K562 (cell line): ENCODE results near the gene FGF10. TPM values are rescaled to one million over a fixed set of nuclear protein-coding genes. Genes with fewer than 3 reads are reported as not detected.

ENCODE experiments used
- ATAC-seq: fragments of 200-7000 bp; cut with Tn5 transposase; 3 replicates; pipeline ENCODE4 v1.9.1; 2020; ENCODE audit warnings: moderate library complexity
- BruUV-seq: library from RNA; stranded (reverse); fragments of 400-500 nt; replicated peaks from 2 replicates; lab custom pipeline; 2021; lab: Mats Ljungman, UMichigan
- CTCF ChIA-PET: fragments of 300-600 bp; formaldehyde crosslinking; extraction: SDS; loops from one replicate; lab custom pipeline; 2021; ENCODE audit warnings: low intra/inter-chr PET ratio; lab: Yijun Ruan, JAX
- POLR2A ChIA-PET: fragments of 300-600, 350-650 bp; sonication (Branson Sonifier 250); formaldehyde crosslinking; extraction: SDS; loops from one replicate; lab custom pipeline; 2021; ENCODE audit warnings: antibody characterized with exemption, inconsistent platforms; lab: Yijun Ruan, JAX
- DNase-seq, 4 experiments: peaks; one replicate each; pipeline versions ENCODE4 v3.0.0 to v3.0.0-alpha.2; 2011 to 2018; ENCODE audit warnings: low spot score in 3 of 4, mixed read lengths in 3 of 4; ENCODE audit errors: extremely low read depth in 1 of 4
- FAIRE-seq: peaks from 2 replicates; lab custom pipeline; 2011; peaks lifted over from hg19 to GRCh38; lab: Jason Lieb, UNC
- H2AFZ ChIP-seq: 2 replicates; pipeline ENCODE4 v1.6.0; 2011; ENCODE audit warnings: low read depth, low read length, control low read depth, inconsistent platforms
- H3K27ac ChIP-seq: fragments of 200-600 bp; 3 replicates; pipeline ENCODE4 v1.8.0; 2011; ENCODE audit warnings: low read depth, mild to moderate bottlenecking, control low read depth, inconsistent platforms, low read length, moderate library complexity, mixed read lengths; ENCODE audit errors: extremely low read depth
- H3K27me3 ChIP-seq, 2 experiments: fragments of 300-600 bp in 1 of 2; 2 replicates in 1 of 2; 3 replicates in 1 of 2; pipeline versions ENCODE4 v1.6.0 to v1.8.0; 2011; ENCODE audit warnings: inconsistent platforms in 2 of 2, low read length in 2 of 2, mild to moderate bottlenecking in 1 of 2, mixed read lengths in 1 of 2, moderate library complexity in 1 of 2; ENCODE audit not compliant: control insufficient read depth in 2 of 2, insufficient read depth in 2 of 2
- H3K36me3 ChIP-seq: fragments of 300-600 bp; 3 replicates; pipeline ENCODE4 v1.8.0; 2011; ENCODE audit warnings: mild to moderate bottlenecking, low read length, inconsistent platforms; ENCODE audit not compliant: control insufficient read depth, insufficient read depth
- H3K4me1 ChIP-seq, 2 experiments: fragments of 200-600 bp in 1 of 2; replicated peaks in 1 of 2; 2 replicates in 1 of 2; 3 replicates in 1 of 2; pipeline versions ENCODE4 v1.5.1 to v1.8.0; 2011; ENCODE audit warnings: inconsistent platforms in 2 of 2, low read length in 2 of 2, mild to moderate bottlenecking in 1 of 2, mixed read lengths in 1 of 2, moderate library complexity in 1 of 2; ENCODE audit not compliant: control insufficient read depth in 2 of 2, insufficient read depth in 2 of 2
- H3K4me2 ChIP-seq: 2 replicates; pipeline ENCODE4 v1.6.1; 2011; ENCODE audit warnings: low read length, control low read depth, inconsistent platforms, mixed read lengths; ENCODE audit not compliant: insufficient read depth
- H3K4me3 ChIP-seq: fragments of 200-600 bp; sonication (generic), shearing (Covaris generic); 2 replicates; pipeline ENCODE4 v1.5.1; 2016; ENCODE audit warnings: control low read depth, inconsistent platforms
- H3K79me2 ChIP-seq: fragments of 200-600 bp; 3 replicates; pipeline ENCODE4 v1.8.0; 2011; ENCODE audit warnings: low read length, inconsistent platforms; ENCODE audit not compliant: control insufficient read depth, insufficient read depth
- H3K9ac ChIP-seq, 2 experiments: 2 replicates each; pipeline versions ENCODE4 v1.6.0 to v1.6.1; 2011; ENCODE audit warnings: low read depth in 2 of 2, low read length in 2 of 2, control low read depth in 1 of 2, inconsistent platforms in 1 of 2, mild to moderate bottlenecking in 1 of 2, mixed read lengths in 1 of 2; ENCODE audit not compliant: insufficient read depth in 1 of 2
- H3K9me1 ChIP-seq: one replicate; pipeline ENCODE4 v1.6.0; 2011; ENCODE audit warnings: inconsistent platforms, mild to moderate bottlenecking, low read length, moderate library complexity; ENCODE audit not compliant: control insufficient read depth, insufficient read depth
- H3K9me3 ChIP-seq: replicated peaks from 2 replicates; pipeline ENCODE4 v1.5.1; 2011; ENCODE audit warnings: low read depth, low read length, inconsistent platforms; ENCODE audit not compliant: control insufficient read depth, insufficient read depth
- H4K20me1 ChIP-seq: replicated peaks from 2 replicates; pipeline ENCODE4 v1.6.1; 2011; ENCODE audit warnings: low read length, inconsistent platforms, mixed read lengths; ENCODE audit not compliant: control insufficient read depth, insufficient read depth
- ATF3 ChIP-seq, 2 experiments: fragments of 450-650 bp in 1 of 2; sonication (generic) in 1 of 2; formaldehyde crosslinking in 1 of 2; IDR thresholded peaks in 1 of 2; conservative IDR thresholded peaks in 1 of 2; 2 replicates each; pipeline versions ENCODE4 v1.6.1 to v1.8.1; 2016 to 2023; ENCODE audit warnings: mild to moderate bottlenecking in 2 of 2, moderate library complexity in 2 of 2, inconsistent platforms in 1 of 2, missing genetic modification reagents in 1 of 2
- CEBPB ChIP-seq: fragments of 450-650 bp; IDR thresholded peaks from 2 replicates; pipeline ENCODE4 v1.6.1; 2016; ENCODE audit warnings: missing genetic modification characterization, missing compliant biosample characterization
- CEBPG ChIP-seq, 3 experiments: fragments of 200-800 bp in 1 of 3; sonication (Bioruptor generic) in 1 of 3; sonication (generic) in 1 of 3; formaldehyde crosslinking in 1 of 3; IDR thresholded peaks in 2 of 3; conservative IDR thresholded peaks in 1 of 3; 2 replicates each; pipeline versions ENCODE4 v1.6.1 to v1.8.0; 2016 to 2022; ENCODE audit warnings: missing compliant biosample characterization in 2 of 3, missing genetic modification characterization in 2 of 3, mild to moderate bottlenecking in 1 of 3, missing genetic modification reagents in 1 of 3
- NKRF ChIP-seq: fragments of 450-650 bp; IDR thresholded peaks from 2 replicates; pipeline ENCODE4 v1.6.1; 2016; ENCODE audit warnings: borderline replicate concordance
- WGBS: fragments of 100-300 bp; shearing (Covaris generic); methylation state at CpG from one replicate; pipeline ENCODE4 v1.1.6; 2016; ENCODE audit warnings: low coverage, mixed read lengths; ENCODE audit not compliant: insufficient coverage; ENCODE audit errors: missing lambda C conversion rate; 5-methylcytosine and 5-hydroxymethylcytosine counted together
- in situ Hi-C: fragments of 300-500 bp; cut with MboI; formaldehyde crosslinking; loops from 4 replicates; pipeline ENCODE4 v1.15.0; 2018; ENCODE audit warnings: inconsistent platforms, mixed read lengths
- intact Hi-C: fragments of 100-400 bp; cut with micrococcal nuclease; formaldehyde crosslinking; loops from 2 replicates; pipeline ENCODE4 v1.14.2; 2022
- polyA plus RNA-seq, 8 experiments: library from polyadenylated mRNA; depleted of rRNA in 4 of 8; stranded (reverse) in 5 of 8; unstranded in 3 of 8; fragments of >200 nt; fragmentation: Nextera tagmentation in 2 of 8; fragmentation: Illumina TruSeq in 1 of 8; extraction: Ambion mirVana in 2 of 8; extraction: Trizol in 1 of 8; gene quantifications; 2 replicates each; pipeline versions ENCODE4 v1.2.1 to v1.2.3, GENCODE V29; 2011 to 2014; ENCODE audit warnings: inconsistent platforms in 1 of 8, missing spikeins in 1 of 8
- total RNA-seq, 7 experiments: library from RNA; depleted of rRNA in 6 of 7; stranded (reverse); fragments of >200 nt in 6 of 7; fragmentation: Illumina TruSeq in 2 of 7; extraction: Trizol in 2 of 7; gene quantifications; 2 replicates each; pipeline versions ENCODE4 v1.2.1 to v1.2.3, GENCODE V29; 2011 to 2021; ENCODE audit warnings: low replicate concordance in 1 of 7

FGF10 gene
- total and polyA plus RNA-seq, 9 of the 15 experiments (the other 6 are each of a cell fraction or from before 2014, with no cell fraction given) = not detected

- no peak overlapping the region for H3K4me2 ChIP-seq
- no peak overlapping the region for H3K4me3 ChIP-seq
- intact Hi-C loops (no loop called here), in situ Hi-C loops (no loop called here)
- H3K9me3 ChIP-seq = no peaks in the 10 kb centered on the region
- ChIA-PET POLR2A (no interaction called here), CTCF (no interaction called here)
- no peak for FAIRE-seq
- ATAC-seq = no peak
- H3K27ac ChIP-seq = no peak overlapping the region
- no peaks in the 10 kb centered on the region for H3K4me1 ChIP-seq
- no peak overlapping the region for H2AFZ ChIP-seq
- no peak for DNase-seq
- no TSS peak for BruUV-seq
- no peaks in the 10 kb centered on the region for H3K36me3 ChIP-seq
- H3K79me2 ChIP-seq = no peaks in the 10 kb centered on the region
- no peaks in the 10 kb centered on the region for H3K27me3 ChIP-seq
- TF ChIP-seq NKRF (no peak), ATF3 (IDR thresholded peaks at IDR 0.05) (peak; percentile 66), ATF3 (CRISPR knock-in tag; conservative IDR thresholded peaks at IDR 0.05) (no peak), CEBPG (CRISPR knock-in tag; IDR thresholded peaks at IDR 0.05) (no peak), CEBPG (tag; conservative IDR thresholded peaks at IDR 0.05 in 1 of 2, IDR thresholded peaks at IDR 0.05 in 1 of 2) (peak in 1 of 2 experiments; percentile 81; a peak in 2 of 4 replicates), CEBPB (peak; percentile 28; the same call in 1 of the 2 replicates)
- WGBS = 0% methylated on average over 1 of the region's 1 CpG
- H4K20me1 ChIP-seq = no peaks in the 10 kb centered on the region
- H3K9ac ChIP-seq = no peak overlapping the region
- H3K9me1 ChIP-seq = no peaks in the 10 kb centered on the region
Observed at GRCh38 chr5:44275329-44275728, 113.9 kb downstream of the FGF10 start.
